ENCODE measurements around the gene TBC1D24.

The TBC1D24 gene

GRCh38 chr16:2518823-2519710 is 44.1 kb downstream of the TBC1D24 start:
- DNase-seq (ENCODE audit: extremely low read depth, low read depth): no peak
- no peak for TF ChIP-seq CTCF (IDR thresholded peaks at IDR 0.05; ENCODE audit: low read depth, low read length, missing control alignments)
- H3K4me3 ChIP-seq (replicated peaks; ENCODE audit: low read depth, low read length): 0 out of 2 replicates have a peak overlapping the region, but pooled peaks have one; percentile 11

GRCh38 chr16:2519711-2520080 is 44.8 kb downstream of the TBC1D24 start:
- DNase-seq (ENCODE audit: extremely low read depth, low read depth): no peak
- H3K4me3 ChIP-seq (replicated peaks; ENCODE audit: low read depth, low read length): peak overlapping the region; percentile 73; the same call in 1 of the 2 replicates
- TF ChIP-seq CTCF (IDR thresholded peaks at IDR 0.05; ENCODE audit: low read depth, low read length, missing control alignments): no peak

- TF ChIP-seq CTCF (IDR thresholded peaks at IDR 0.05; ENCODE audit: low read depth, low read length, missing control alignments): no peak
Measured at GRCh38 chr16:2520097-2520783, 45.3 kb downstream of the TBC1D24 start, which contains the start of gene AMDHD2. AMDHD2 (plus strand) TSS chr16:2520371; CDS start chr16:2520459, 88 bp downstream.

GRCh38 chr16:2520784-2521531 is 46.0 kb downstream of the TBC1D24 start:
- no peak for TF ChIP-seq CTCF (IDR thresholded peaks at IDR 0.05; ENCODE audit: low read depth, low read length, missing control alignments)

More at GRCh38 chr16:2520097-2520783, 45.3 kb downstream of the TBC1D24 start, which contains the start of gene AMDHD2:
- DNase-seq (ENCODE audit: extremely low read depth, low read depth): peak; percentile 61
- H3K4me3 ChIP-seq (replicated peaks; ENCODE audit: low read depth, low read length): peak within 1 kb of the TSS; percentile 73

GRCh38 chr16:2523801-2524231 is 48.9 kb downstream of the TBC1D24 start:
- TF ChIP-seq CTCF (IDR thresholded peaks at IDR 0.05; ENCODE audit: low read depth, low read length, missing control alignments): no peak
- no peak for DNase-seq (ENCODE audit: extremely low read depth, low read depth)
- no peak overlapping the region for H3K4me3 ChIP-seq (replicated peaks; ENCODE audit: low read depth, low read length)

More at GRCh38 chr16:2520784-2521531, 46.0 kb downstream of the TBC1D24 start:
- no peak for DNase-seq (ENCODE audit: extremely low read depth, low read depth)
- H3K4me3 ChIP-seq (replicated peaks; ENCODE audit: low read depth, low read length): peak overlapping the region; percentile 73

- H3K4me3 ChIP-seq (replicated peaks; ENCODE audit: low read depth, low read length): no peak overlapping the region
- TF ChIP-seq CTCF (IDR thresholded peaks at IDR 0.05; ENCODE audit: low read depth, low read length, missing control alignments): no peak
- no peak for DNase-seq (ENCODE audit: extremely low read depth, low read depth)
Measured at GRCh38 chr16:2524339-2524938, 49.5 kb downstream of the TBC1D24 start.

Measured in HFF-Myc (cell line).